ENCODE measurements around the gene KDM8.

The KDM8 gene

GRCh38 chr16:27174007-27174406 lies 29.3 kb upstream of the KDM8 start:
- Histone ChIP-seq H3K27ac (ENCODE audit: low read length) (peak overlapping the region; percentile 24; the same call in 1 of the 2 replicates), H3K4me3 (ENCODE audit: low read length) (no peak overlapping the region), H3K79me2 (ENCODE audit: low read length) (no peaks in the 10 kb centered on the region), H4K20me1 (ENCODE audit: insufficient read depth, low read length) (no peaks in the 10 kb centered on the region), H3K9me2 (replicated peaks; ENCODE audit: insufficient read depth, low read length) (no peaks in the 10 kb centered on the region), H3K4me1 (ENCODE audit: low read length) (peaks cover 16% of the 10 kb centered on the region), H2AFZ (ENCODE audit: low read length) (no peak overlapping the region), H3K9me3 (replicated peaks; ENCODE audit: insufficient read depth, low read length) (no peaks in the 10 kb centered on the region), H3K27me3 (replicated peaks; ENCODE audit: insufficient read depth, low read length) (no peaks in the 10 kb centered on the region), H3K9ac (ENCODE audit: low read length) (no peak overlapping the region), H3F3A (ENCODE audit: insufficient read depth, low read length) (peaks cover 9% of the 10 kb centered on the region), H3K4me2 (ENCODE audit: low read depth, low read length) (no peak overlapping the region), H3K36me3 (replicated peaks; ENCODE audit: insufficient read depth, low read length) (no peaks in the 10 kb centered on the region)
- peak; percentile 53 for DNase-seq
- no peak for TF ChIP-seq EZH2phosphoT487 (IDR thresholded peaks at IDR 0.05; ENCODE audit: low read length)

GRCh38 chr16:27174798-27175197 lies 28.5 kb upstream of the KDM8 start:
- H3K4me3 ChIP-seq (ENCODE audit: low read length), result no peak overlapping the region
- no peak for DNase-seq
- H3K27ac ChIP-seq (ENCODE audit: low read length), result no peak overlapping the region
- no peaks in the 10 kb centered on the region for H3K9me3 ChIP-seq (replicated peaks; ENCODE audit: insufficient read depth, low read length)
- H2AFZ ChIP-seq (ENCODE audit: low read length), result no peak overlapping the region
- H4K20me1 ChIP-seq (ENCODE audit: insufficient read depth, low read length), result no peaks in the 10 kb centered on the region
- no peak overlapping the region for H3K4me2 ChIP-seq (ENCODE audit: low read depth, low read length)
- no peaks in the 10 kb centered on the region for H3K27me3 ChIP-seq (replicated peaks; ENCODE audit: insufficient read depth, low read length)
- no peak for TF ChIP-seq EZH2 (optimal IDR thresholded peaks at IDR 0.05; ENCODE audit: low read depth, low read length)
- TF ChIP-seq EZH2phosphoT487 (IDR thresholded peaks at IDR 0.05; ENCODE audit: low read length), result no peak
- no peak for TF ChIP-seq CTCF (IDR thresholded peaks at IDR 0.05; ENCODE audit: low read length)
- no peaks in the 10 kb centered on the region for H3K9me2 ChIP-seq (replicated peaks; ENCODE audit: insufficient read depth, low read length)
- peaks cover 6% of the 10 kb centered on the region for H3F3A ChIP-seq (ENCODE audit: insufficient read depth, low read length)
- no peaks in the 10 kb centered on the region for H3K79me2 ChIP-seq (ENCODE audit: low read length)
- no peaks in the 10 kb centered on the region for H3K36me3 ChIP-seq (replicated peaks; ENCODE audit: insufficient read depth, low read length)
- H3K9ac ChIP-seq (ENCODE audit: low read length), result no peak overlapping the region
- peaks cover 15% of the 10 kb centered on the region for H3K4me1 ChIP-seq (ENCODE audit: low read length)

- Histone ChIP-seq H3K4me2 (ENCODE audit: low read depth, low read length) (no peak overlapping the region), H4K20me1 (ENCODE audit: insufficient read depth, low read length) (no peaks in the 10 kb centered on the region), H3K4me1 (ENCODE audit: low read length) (0 out of 2 replicates have a peak, but pooled peaks cover 9% of the 10 kb centered on the region), H2AFZ (ENCODE audit: low read length) (no peak overlapping the region), H3K4me3 (ENCODE audit: low read length) (no peak overlapping the region), H3K9ac (ENCODE audit: low read length) (no peak overlapping the region), H3K79me2 (ENCODE audit: low read length) (no peaks in the 10 kb centered on the region), H3K9me3 (replicated peaks; ENCODE audit: insufficient read depth, low read length) (no peaks in the 10 kb centered on the region), H3K9me2 (replicated peaks; ENCODE audit: insufficient read depth, low read length) (no peaks in the 10 kb centered on the region), H3F3A (ENCODE audit: insufficient read depth, low read length) (no peaks in the 10 kb centered on the region), H3K27me3 (replicated peaks; ENCODE audit: insufficient read depth, low read length) (no peaks in the 10 kb centered on the region), H3K27ac (ENCODE audit: low read length) (no peak overlapping the region), H3K36me3 (replicated peaks; ENCODE audit: insufficient read depth, low read length) (no peaks in the 10 kb centered on the region)
- no peak for DNase-seq
- TF ChIP-seq EZH2phosphoT487 (IDR thresholded peaks at IDR 0.05; ENCODE audit: low read length) (no peak), EZH2 (optimal IDR thresholded peaks at IDR 0.05; ENCODE audit: low read depth, low read length) (no peak), CTCF (IDR thresholded peaks at IDR 0.05; ENCODE audit: low read length) (no peak)
Observed at GRCh38 chr16:27175888-27176287, 27.4 kb upstream of the KDM8 start.

- Histone ChIP-seq H3K36me3 (replicated peaks; ENCODE audit: insufficient read depth, low read length) (no peaks in the 10 kb centered on the region), H3K27me3 (replicated peaks; ENCODE audit: insufficient read depth, low read length) (no peaks in the 10 kb centered on the region), H3K27ac (ENCODE audit: low read length) (no peak overlapping the region), H2AFZ (ENCODE audit: low read length) (no peak overlapping the region), H3K9me2 (replicated peaks; ENCODE audit: insufficient read depth, low read length) (no peaks in the 10 kb centered on the region), H3K4me2 (ENCODE audit: low read depth, low read length) (no peak overlapping the region), H3K9ac (ENCODE audit: low read length) (no peak overlapping the region), H3F3A (ENCODE audit: insufficient read depth, low read length) (no peaks in the 10 kb centered on the region), H3K4me1 (ENCODE audit: low read length) (0 out of 2 replicates have a peak, but pooled peaks cover 9% of the 10 kb centered on the region), H3K79me2 (ENCODE audit: low read length) (no peaks in the 10 kb centered on the region), H3K9me3 (replicated peaks; ENCODE audit: insufficient read depth, low read length) (no peaks in the 10 kb centered on the region), H3K4me3 (ENCODE audit: low read length) (no peak overlapping the region), H4K20me1 (ENCODE audit: insufficient read depth, low read length) (no peaks in the 10 kb centered on the region)
- no peak for DNase-seq
- TF ChIP-seq CTCF (IDR thresholded peaks at IDR 0.05; ENCODE audit: low read length) (no peak), EZH2phosphoT487 (IDR thresholded peaks at IDR 0.05; ENCODE audit: low read length) (no peak), EZH2 (optimal IDR thresholded peaks at IDR 0.05; ENCODE audit: low read depth, low read length) (no peak)
Observed at GRCh38 chr16:27177031-27177774, 26.1 kb upstream of the KDM8 start.
